Neural progenitor cell (in vitro differentiated cells): ENCODE measurements around the gene STXBP5. TPM values are rescaled to one million over a fixed set of nuclear protein-coding genes. Genes with fewer than 3 reads are reported as not detected.

ENCODE experiments used
- DNase-seq: peaks from one replicate; pipeline ENCODE4 v3.0.0-alpha.2; 2016; ENCODE audit warnings: low spot score
- H2AFZ ChIP-seq: fragments of 200-600 bp; sonication (generic); replicated peaks from 2 replicates; pipeline ENCODE4 v1.6.1; 2016; ENCODE audit warnings: antibody characterized with exemption
- H3F3A ChIP-seq: fragments of 200-600 bp; sonication (generic); 2 replicates; pipeline ENCODE4 v1.6.1; 2016; ENCODE audit warnings: antibody characterized with exemption, low read depth
- H3K27ac ChIP-seq: fragments of 200-600 bp; sonication (generic); 2 replicates; pipeline ENCODE4 v1.5.1; 2016; ENCODE audit warnings: mild to moderate bottlenecking
- H3K27me3 ChIP-seq: fragments of 200-600 bp; sonication (generic); 2 replicates; pipeline ENCODE4 v1.6.1; 2016; ENCODE audit warnings: mild to moderate bottlenecking, moderate library complexity
- H3K36me3 ChIP-seq: fragments of 200-600 bp; sonication (generic); 2 replicates; pipeline ENCODE4 v1.5.1; 2016
- H3K4me1 ChIP-seq: fragments of 200-600 bp; sonication (generic); 2 replicates; pipeline ENCODE4 v1.6.1; 2016; ENCODE audit warnings: mixed run types
- H3K4me2 ChIP-seq: fragments of 200-600 bp; sonication (generic); 2 replicates; pipeline ENCODE4 v1.6.1; 2016
- H3K4me3 ChIP-seq: fragments of 200-600 bp; sonication (generic); 2 replicates; pipeline ENCODE4 v1.5.1; 2016
- H3K79me2 ChIP-seq: fragments of 200-600 bp; sonication (generic); 2 replicates; pipeline ENCODE4 v1.6.1; 2016; ENCODE audit warnings: low read depth
- H3K9ac ChIP-seq: fragments of 200-600 bp; sonication (generic); 2 replicates; pipeline ENCODE4 v1.6.1; 2016
- H3K9me3 ChIP-seq: fragments of 200-600 bp; sonication (generic); 2 replicates; pipeline ENCODE4 v1.5.1; 2016; ENCODE audit warnings: low read depth
- H4K20me1 ChIP-seq: fragments of 200-600 bp; sonication (generic); 2 replicates; pipeline ENCODE4 v1.6.1; 2016; ENCODE audit warnings: low read depth
- H3K27ac Mint-ChIP-seq: 3 replicates; pipeline ENCODE4 v1.8.0; 2021; ENCODE audit warnings: mixed read lengths
- H3K27me3 Mint-ChIP-seq: 2 replicates; pipeline ENCODE4 v1.8.0; 2022; ENCODE audit warnings: low read depth, mild to moderate bottlenecking, inconsistent platforms, moderate library complexity, mixed read lengths; ENCODE audit not compliant: insufficient read depth
- H3K36me3 Mint-ChIP-seq: 3 replicates; pipeline ENCODE4 v1.8.0; 2021; ENCODE audit warnings: mixed read lengths
- H3K4me1 Mint-ChIP-seq: 3 replicates; pipeline ENCODE4 v1.8.0; 2021; ENCODE audit warnings: mixed read lengths
- H3K4me3 Mint-ChIP-seq: 3 replicates; pipeline ENCODE4 v1.8.0; 2021; ENCODE audit warnings: mild to moderate bottlenecking, moderate library complexity, mixed read lengths
- H3K9me3 Mint-ChIP-seq: 3 replicates; pipeline ENCODE4 v1.8.0; 2020; ENCODE audit warnings: mixed read lengths
- EZH2 ChIP-seq: fragments of 200-600 bp; sonication (generic); IDR thresholded peaks from 2 replicates; pipeline ENCODE4 v1.6.1; 2017; ENCODE audit warnings: antibody characterized with exemption, mild to moderate bottlenecking, moderate library complexity
- EZH2phosphoT487 ChIP-seq: fragments of 200-600 bp; sonication (generic); IDR thresholded peaks from 2 replicates; pipeline ENCODE4 v1.6.1; 2017; ENCODE audit warnings: antibody characterized with exemption
- total RNA-seq: library from RNA; depleted of rRNA; stranded (reverse); fragments of >200 nt; gene quantifications from 2 replicates; pipeline ENCODE4 v1.2.3, GENCODE V29; 2015; ENCODE audit warnings: low replicate concordance
- TF ChIP-seq, protein P1 (sequence below): fragments of 200-600 bp; sonication (generic); IDR thresholded peaks from 2 replicates; pipeline ENCODE4 v1.5.1; 2017; ENCODE audit warnings: antibody characterized with exemption, mild to moderate bottlenecking

The STXBP5 gene
- total RNA-seq, 1 donor from 2014 or later, result 12.0 TPM

GRCh38 chr6:147192278-147192911, 11.8 kb upstream of the STXBP5 start:
- Mint-ChIP-seq H3K4me1 (no peaks in the 10 kb centered on the region), H3K27ac (no peak overlapping the region), H3K4me3 (no peak overlapping the region), H3K27me3 (peaks cover 2% of the 10 kb centered on the region), H3K9me3 (no peaks in the 10 kb centered on the region), H3K36me3 (no peaks in the 10 kb centered on the region)
- no peak for DNase-seq
- Histone ChIP-seq H3K79me2 (no peaks in the 10 kb centered on the region), H4K20me1 (no peaks in the 10 kb centered on the region), H3K4me2 (no peak overlapping the region), H3K9ac (no peak overlapping the region), H3K27me3 (no peaks in the 10 kb centered on the region), H2AFZ (no peak overlapping the region), H3K4me3 (no peak overlapping the region), H3K27ac (no peak overlapping the region), H3K4me1 (no peaks in the 10 kb centered on the region), H3K36me3 (no peaks in the 10 kb centered on the region), H3K9me3 (no peaks in the 10 kb centered on the region), H3F3A (no peaks in the 10 kb centered on the region)
- TF ChIP-seq EZH2phosphoT487, result no peak
- TF ChIP-seq, protein P1, sequence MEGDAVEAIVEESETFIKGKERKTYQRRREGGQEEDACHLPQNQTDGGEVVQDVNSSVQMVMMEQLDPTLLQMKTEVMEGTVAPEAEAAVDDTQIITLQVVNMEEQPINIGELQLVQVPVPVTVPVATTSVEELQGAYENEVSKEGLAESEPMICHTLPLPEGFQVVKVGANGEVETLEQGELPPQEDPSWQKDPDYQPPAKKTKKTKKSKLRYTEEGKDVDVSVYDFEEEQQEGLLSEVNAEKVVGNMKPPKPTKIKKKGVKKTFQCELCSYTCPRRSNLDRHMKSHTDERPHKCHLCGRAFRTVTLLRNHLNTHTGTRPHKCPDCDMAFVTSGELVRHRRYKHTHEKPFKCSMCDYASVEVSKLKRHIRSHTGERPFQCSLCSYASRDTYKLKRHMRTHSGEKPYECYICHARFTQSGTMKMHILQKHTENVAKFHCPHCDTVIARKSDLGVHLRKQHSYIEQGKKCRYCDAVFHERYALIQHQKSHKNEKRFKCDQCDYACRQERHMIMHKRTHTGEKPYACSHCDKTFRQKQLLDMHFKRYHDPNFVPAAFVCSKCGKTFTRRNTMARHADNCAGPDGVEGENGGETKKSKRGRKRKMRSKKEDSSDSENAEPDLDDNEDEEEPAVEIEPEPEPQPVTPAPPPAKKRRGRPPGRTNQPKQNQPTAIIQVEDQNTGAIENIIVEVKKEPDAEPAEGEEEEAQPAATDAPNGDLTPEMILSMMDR, result no peak
- TF ChIP-seq EZH2, result no peak

DNA sequence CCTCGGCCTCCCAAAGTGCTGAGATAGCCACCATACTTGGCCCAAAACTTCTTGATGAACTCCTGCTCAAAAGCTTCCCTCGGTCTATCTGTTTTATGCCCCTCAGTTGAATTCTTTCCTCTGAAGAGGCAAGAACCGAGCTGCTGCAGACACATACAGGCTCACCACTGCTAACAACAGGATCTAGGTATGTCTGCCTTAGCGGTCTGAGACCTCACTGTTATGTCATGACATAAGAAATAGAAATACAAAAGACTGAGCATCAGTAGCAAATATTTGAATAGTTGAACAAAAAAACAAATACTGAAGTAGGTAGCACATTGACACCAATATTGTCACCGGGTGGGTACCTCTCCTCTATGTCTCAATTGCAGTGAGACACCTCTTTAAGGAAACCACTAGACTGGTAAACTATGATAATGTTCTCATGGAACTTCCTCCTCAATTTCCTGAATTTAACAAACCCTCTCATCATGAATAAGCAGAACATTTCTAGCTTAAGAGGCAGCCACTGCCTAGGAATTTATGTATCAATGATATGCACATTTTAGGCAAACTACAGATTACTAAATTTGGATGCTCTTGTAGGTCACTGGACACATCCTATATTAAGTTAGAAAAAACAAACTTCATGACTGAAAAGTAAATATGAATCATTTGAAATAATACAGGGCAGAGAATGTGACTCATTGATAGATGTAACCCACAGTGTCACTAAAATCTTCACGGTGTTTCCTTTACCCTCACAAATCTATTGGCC, 9.4 kb upstream of the STXBP5 start:
- Mint-ChIP-seq H3K27me3 (peaks cover 2% of the 10 kb centered on the region), H3K4me1 (no peaks in the 10 kb centered on the region), H3K27ac (no peak overlapping the region), H3K4me3 (no peak overlapping the region), H3K36me3 (no peaks in the 10 kb centered on the region), H3K9me3 (no peaks in the 10 kb centered on the region)
- no peaks in the 10 kb centered on the region for H3K9me3 ChIP-seq
- H4K20me1 ChIP-seq, result no peaks in the 10 kb centered on the region
- no peak for DNase-seq
- TF ChIP-seq EZH2phosphoT487, result no peak
- TF ChIP-seq, protein P1, result no peak
- no peak for TF ChIP-seq EZH2
- no peak overlapping the region for H2AFZ ChIP-seq
- no peak overlapping the region for H3K4me3 ChIP-seq
- H3K27ac ChIP-seq, result no peak overlapping the region
- H3F3A ChIP-seq, result no peaks in the 10 kb centered on the region
- H3K4me1 ChIP-seq, result no peaks in the 10 kb centered on the region
- H3K79me2 ChIP-seq, result no peaks in the 10 kb centered on the region
- no peaks in the 10 kb centered on the region for H3K27me3 ChIP-seq
- H3K36me3 ChIP-seq, result no peaks in the 10 kb centered on the region
- no peak overlapping the region for H3K4me2 ChIP-seq
- no peak overlapping the region for H3K9ac ChIP-seq

- H3K4me2 ChIP-seq, result no peak overlapping the region
- Mint-ChIP-seq H3K27me3 (peaks cover 2% of the 10 kb centered on the region), H3K4me3 (no peak overlapping the region), H3K9me3 (no peaks in the 10 kb centered on the region), H3K36me3 (no peaks in the 10 kb centered on the region), H3K4me1 (no peaks in the 10 kb centered on the region), H3K27ac (no peak overlapping the region)
- H3K9ac ChIP-seq, result no peak overlapping the region
- H4K20me1 ChIP-seq, result no peaks in the 10 kb centered on the region
- no peaks in the 10 kb centered on the region for H3K9me3 ChIP-seq
- no peak overlapping the region for H2AFZ ChIP-seq
- H3K27me3 ChIP-seq, result no peaks in the 10 kb centered on the region
- no peak for DNase-seq
- no peaks in the 10 kb centered on the region for H3K79me2 ChIP-seq
- H3K27ac ChIP-seq, result no peak overlapping the region
- no peaks in the 10 kb centered on the region for H3K4me1 ChIP-seq
- TF ChIP-seq, protein P1, result no peak
- TF ChIP-seq EZH2phosphoT487, result no peak
- TF ChIP-seq EZH2, result no peak
- no peaks in the 10 kb centered on the region for H3K36me3 ChIP-seq
- H3F3A ChIP-seq, result no peaks in the 10 kb centered on the region
- H3K4me3 ChIP-seq, result no peak overlapping the region
These were observed 8.7 kb upstream of the STXBP5 start for GRCh38 chr6:147195510-147195909.
